ENCODE data around the gene C1R.

DNA sequence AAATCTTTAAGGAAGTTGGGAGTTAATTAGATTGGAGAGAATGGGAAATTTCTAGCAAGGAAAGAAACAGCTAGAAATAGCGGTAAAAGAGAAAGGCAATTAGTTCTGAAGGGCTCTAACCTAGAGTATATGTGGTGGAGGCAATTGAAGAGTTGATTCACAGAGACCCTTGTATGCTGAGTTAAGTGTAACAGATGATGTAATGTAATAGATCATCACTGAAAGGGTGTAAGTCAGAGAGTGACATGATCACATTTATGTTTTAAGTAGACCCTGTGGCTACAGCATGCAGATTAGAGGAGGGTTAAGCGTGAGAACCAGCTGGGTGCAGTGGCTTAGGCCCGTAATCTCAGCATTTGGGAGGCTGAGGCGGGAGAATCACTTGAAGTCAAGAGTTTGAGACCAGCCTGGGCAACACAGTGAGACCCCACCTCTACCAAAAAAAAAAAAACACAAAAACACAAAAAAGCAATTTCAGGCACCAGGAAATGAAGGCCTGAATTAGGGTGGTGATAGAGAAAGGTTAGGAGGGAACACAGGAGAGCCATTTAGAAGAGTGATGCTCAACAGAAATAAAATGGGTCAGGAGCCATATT is 33.5 kb upstream of the C1R start:
- TF ChIP-seq CTCF (IDR thresholded peaks at IDR 0.05 in 4 of 5, conservative IDR thresholded peaks at IDR 0.05 in 1 of 5) (no peak), POLR2A (IDR thresholded peaks at IDR 0.05) (no peak)

Data from gastrocnemius medialis (tissue), 4 donors.